Measurements from ENCODE around the gene CMTM1. TPM values are rescaled to one million over a fixed set of nuclear protein-coding genes. Genes with fewer than 3 reads are reported as not detected.
A peak's percentile ranks its signal among the peaks of the same experiment; 100 is the strongest.

CMTM1 gene
- total RNA-seq, 2 donors from 2014 or later: 3.8 to 5.3 TPM

GRCh38 chr16:66551348-66551759 lies 14.9 kb upstream of the CMTM1 start:
- Histone ChIP-seq H3K4me3 (ENCODE audit: low read length) (no peak overlapping the region), H3K4me1 (ENCODE audit: control insufficient read depth, insufficient read depth, low read length) (peaks cover 4% of the 10 kb centered on the region), H3K9me3 (ENCODE audit: control insufficient read depth, low read length) (no peaks in the 10 kb centered on the region), H3K36me3 (ENCODE audit: control insufficient read depth, insufficient read depth, low read length) (no peaks in the 10 kb centered on the region), H3K9ac (ENCODE audit: extremely low read depth, low read length, poor library complexity, severe bottlenecking) (no peak overlapping the region), H3K27ac (ENCODE audit: low read depth, low read length) (no peak overlapping the region), H3K27me3 (ENCODE audit: control insufficient read depth, insufficient read depth, low read length, poor library complexity, severe bottlenecking) (no peaks in the 10 kb centered on the region)
- DNase-seq: peak; percentile 82
- TF ChIP-seq, protein P1, sequence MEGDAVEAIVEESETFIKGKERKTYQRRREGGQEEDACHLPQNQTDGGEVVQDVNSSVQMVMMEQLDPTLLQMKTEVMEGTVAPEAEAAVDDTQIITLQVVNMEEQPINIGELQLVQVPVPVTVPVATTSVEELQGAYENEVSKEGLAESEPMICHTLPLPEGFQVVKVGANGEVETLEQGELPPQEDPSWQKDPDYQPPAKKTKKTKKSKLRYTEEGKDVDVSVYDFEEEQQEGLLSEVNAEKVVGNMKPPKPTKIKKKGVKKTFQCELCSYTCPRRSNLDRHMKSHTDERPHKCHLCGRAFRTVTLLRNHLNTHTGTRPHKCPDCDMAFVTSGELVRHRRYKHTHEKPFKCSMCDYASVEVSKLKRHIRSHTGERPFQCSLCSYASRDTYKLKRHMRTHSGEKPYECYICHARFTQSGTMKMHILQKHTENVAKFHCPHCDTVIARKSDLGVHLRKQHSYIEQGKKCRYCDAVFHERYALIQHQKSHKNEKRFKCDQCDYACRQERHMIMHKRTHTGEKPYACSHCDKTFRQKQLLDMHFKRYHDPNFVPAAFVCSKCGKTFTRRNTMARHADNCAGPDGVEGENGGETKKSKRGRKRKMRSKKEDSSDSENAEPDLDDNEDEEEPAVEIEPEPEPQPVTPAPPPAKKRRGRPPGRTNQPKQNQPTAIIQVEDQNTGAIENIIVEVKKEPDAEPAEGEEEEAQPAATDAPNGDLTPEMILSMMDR (conservative IDR thresholded peaks at IDR 0.05): peak; percentile 65
- Mint-ChIP-seq H3K9me3 (peaks cover 4% of the 10 kb centered on the region), H3K4me3 (peak overlapping the region; percentile 63), H3K36me3 (ENCODE audit: low read depth) (peaks cover 2% of the 10 kb centered on the region), H3K4me1 (peaks cover 22% of the 10 kb centered on the region), H3K27me3 (ENCODE audit: insufficient read depth) (peaks cover 12% of the 10 kb centered on the region), H3K27ac (no peak overlapping the region)
- 88 to 92% methylated on average over 6 of the region's 6 CpGs for WGBS, 2 experiments (ENCODE audit: insufficient coverage in 1 of 2, insufficient read length in 1 of 2)

DNA sequence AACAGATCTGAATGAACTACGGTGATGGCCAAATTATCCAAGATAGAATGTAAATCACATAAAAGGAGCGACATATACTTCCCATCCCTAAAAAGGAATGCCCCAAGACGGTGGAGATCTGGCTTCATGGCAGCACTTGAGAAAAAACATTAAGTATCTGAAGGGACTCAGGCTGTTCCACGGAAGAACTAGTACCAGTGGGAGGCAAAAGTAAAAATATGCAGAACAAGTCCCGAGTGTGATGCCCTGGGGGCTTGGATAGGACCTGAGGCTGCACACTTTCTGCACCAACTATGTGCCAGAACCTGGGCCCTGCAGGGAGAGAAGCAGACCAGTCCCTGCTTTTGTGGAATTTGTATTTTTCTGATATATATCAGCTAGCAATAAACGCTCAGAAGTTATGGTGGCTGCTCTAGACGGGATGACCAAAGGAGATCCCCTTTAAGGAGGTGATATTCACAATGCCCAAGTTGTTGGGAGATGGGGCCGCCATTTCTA lies 14.4 kb upstream of the CMTM1 start:
- peak overlapping the region; percentile 74 for H3K27ac Mint-ChIP-seq
- peaks cover 4% of the 10 kb centered on the region for H3K4me1 ChIP-seq (ENCODE audit: control insufficient read depth, insufficient read depth, low read length)
- H3K36me3 Mint-ChIP-seq (ENCODE audit: low read depth): peaks cover 2% of the 10 kb centered on the region
- peaks cover 12% of the 10 kb centered on the region for H3K27me3 Mint-ChIP-seq (ENCODE audit: insufficient read depth)
- DNase-seq: no peak
- H3K9me3 Mint-ChIP-seq: peaks cover 4% of the 10 kb centered on the region
- peak overlapping the region; percentile 63 for H3K4me3 Mint-ChIP-seq
- no peak overlapping the region for H3K27ac ChIP-seq (ENCODE audit: low read depth, low read length)
- no peaks in the 10 kb centered on the region for H3K36me3 ChIP-seq (ENCODE audit: control insufficient read depth, insufficient read depth, low read length)
- peak overlapping the region; percentile 82 for H3K4me3 ChIP-seq (ENCODE audit: low read length)
- peaks cover 22% of the 10 kb centered on the region for H3K4me1 Mint-ChIP-seq
- H3K27me3 ChIP-seq (ENCODE audit: control insufficient read depth, insufficient read depth, low read length, poor library complexity, severe bottlenecking): no peaks in the 10 kb centered on the region
- no peaks in the 10 kb centered on the region for H3K9me3 ChIP-seq (ENCODE audit: control insufficient read depth, low read length)
- H3K9ac ChIP-seq (ENCODE audit: extremely low read depth, low read length, poor library complexity, severe bottlenecking): no peak overlapping the region
- TF ChIP-seq, protein P1 (conservative IDR thresholded peaks at IDR 0.05): no peak
- 76 to 83% methylated on average over 6 to 8 of the region's 8 CpGs for WGBS, 2 experiments (ENCODE audit: insufficient coverage in 1 of 2, insufficient read length in 1 of 2)

DNA sequence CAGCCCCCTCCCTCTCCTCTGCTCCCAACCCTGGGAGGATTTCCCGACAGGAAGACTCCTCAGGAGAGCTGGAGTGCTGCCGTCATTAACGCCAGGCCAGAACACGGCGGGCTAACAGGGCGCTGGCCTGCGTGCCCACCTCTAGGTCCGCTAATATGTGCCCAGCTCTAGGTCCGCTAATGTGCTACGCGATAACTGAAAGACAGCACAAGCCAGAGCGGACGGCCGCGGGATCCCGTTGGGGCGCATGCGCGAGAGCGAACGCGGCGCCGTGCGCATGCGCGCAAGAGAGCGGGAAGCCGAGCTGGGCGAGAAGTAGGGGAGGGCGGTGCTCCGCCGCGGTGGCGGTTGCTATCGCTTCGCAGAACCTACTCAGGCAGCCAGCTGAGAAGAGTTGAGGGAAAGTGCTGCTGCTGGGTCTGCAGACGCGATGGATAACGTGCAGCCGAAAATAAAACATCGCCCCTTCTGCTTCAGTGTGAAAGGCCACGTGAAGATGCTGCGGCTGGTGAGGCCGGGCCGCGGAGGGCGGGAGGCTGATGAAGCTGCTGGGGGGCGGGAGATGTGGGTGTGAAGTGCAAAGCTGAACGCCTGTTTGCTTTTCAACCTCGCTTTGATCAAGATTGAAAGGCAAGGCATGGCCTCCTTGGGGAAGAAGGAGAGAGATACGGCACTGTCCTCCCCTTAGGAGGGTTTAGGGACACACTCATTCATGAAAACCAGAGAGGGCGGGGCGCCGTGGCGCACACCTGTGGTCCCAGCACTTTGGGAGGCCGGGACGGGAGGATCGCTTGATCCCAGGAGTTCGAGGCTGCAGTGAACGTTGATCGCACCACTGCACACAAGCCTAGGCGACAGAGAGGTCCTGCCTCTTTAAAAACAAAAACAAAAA lies 13.7 kb upstream of the CMTM1 start, which contains the start of gene CKLF:
Gene CKLF, plus strand, starts transcription at position 291 of the 892 bp plus-strand sequence. Its CDS starts 140 bp downstream, at position 431.
- Mint-ChIP-seq H3K27me3 (ENCODE audit: insufficient read depth) (peaks cover 12% of the 10 kb centered on the region), H3K4me3 (peak within 1 kb of the TSS; percentile 63), H3K9me3 (peaks cover 4% of the 10 kb centered on the region), H3K4me1 (peaks cover 22% of the 10 kb centered on the region), H3K27ac (peak within 1 kb of the TSS; percentile 74), H3K36me3 (ENCODE audit: low read depth) (peaks cover 4% of the 10 kb centered on the region)
- Histone ChIP-seq H3K36me3 (ENCODE audit: control insufficient read depth, insufficient read depth, low read length) (no peaks in the 10 kb centered on the region), H3K4me1 (ENCODE audit: control insufficient read depth, insufficient read depth, low read length) (peaks cover 4% of the 10 kb centered on the region), H3K9me3 (ENCODE audit: control insufficient read depth, low read length) (no peaks in the 10 kb centered on the region), H3K27me3 (ENCODE audit: control insufficient read depth, insufficient read depth, low read length, poor library complexity, severe bottlenecking) (no peaks in the 10 kb centered on the region), H3K4me3 (ENCODE audit: low read length) (peak within 1 kb of the TSS; percentile 82), H3K27ac (ENCODE audit: low read depth, low read length) (no peak within 1 kb of the TSS), H3K9ac (ENCODE audit: extremely low read depth, low read length, poor library complexity, severe bottlenecking) (peak within 1 kb of the TSS; percentile 7)
- 27 to 53% methylated on average over 29 to 63 of the region's 63 CpGs for WGBS, 2 experiments (ENCODE audit: insufficient coverage in 1 of 2, insufficient read length in 1 of 2)
- DNase-seq: peak; percentile 95
- TF ChIP-seq, protein P1 (conservative IDR thresholded peaks at IDR 0.05): no peak
